WTC11 (cell line): ENCODE measurements around the gene PAM. TPM values are rescaled to one million over a fixed set of nuclear protein-coding genes. Genes with fewer than 3 reads are reported as not detected.
"Not testable (repeated sequence)": the region's sequence is repeated elsewhere in the genome, so short reads cannot be mapped to it uniquely, and the experiment has no call there.

Experiments
- ATAC-seq: fragments of 200-7000 bp; cut with Tn5 transposase; 2 replicates; pipeline ENCODE4 v1.10.0; 2021; ENCODE audit warnings: mild to moderate bottlenecking, moderate library complexity
- CTCF ChIA-PET: fragments of 300-600 bp; sonication (Branson Sonifier 250); formaldehyde crosslinking; loops from one replicate; lab custom pipeline; 2021; ENCODE audit warnings: antibody characterized with exemption; lab: Charles Lee
- POLR2A ChIA-PET: fragments of 350-600 bp; sonication (Branson Sonifier 250); formaldehyde crosslinking; loops from one replicate; lab custom pipeline; 2021; ENCODE audit warnings: antibody characterized with exemption; lab: Charles Lee
- DNase-seq: peaks from one replicate; pipeline ENCODE4 v3.0.0; 2021; ENCODE audit warnings: low spot score
- H3K27ac Mint-ChIP-seq: 2 replicates; pipeline ENCODE4 v1.8.0; 2021; ENCODE audit warnings: mixed read lengths
- H3K27me3 Mint-ChIP-seq: 2 replicates; pipeline ENCODE4 v1.8.0; 2021; ENCODE audit warnings: low read depth, mild to moderate bottlenecking, moderate library complexity, mixed read lengths
- H3K36me3 Mint-ChIP-seq: 2 replicates; pipeline ENCODE4 v1.8.0; 2021; ENCODE audit warnings: mixed read lengths
- H3K4me1 Mint-ChIP-seq: 2 replicates; pipeline ENCODE4 v1.8.0; 2022; ENCODE audit warnings: mixed read lengths
- H3K4me3 Mint-ChIP-seq: 2 replicates; pipeline ENCODE4 v1.8.0; 2021; ENCODE audit warnings: mild to moderate bottlenecking, moderate library complexity, mixed read lengths
- H3K9me3 Mint-ChIP-seq: 2 replicates; pipeline ENCODE4 v1.8.0; 2021; ENCODE audit warnings: mixed read lengths
- CREB1 ChIP-seq: sonication (generic); formaldehyde crosslinking; IDR thresholded peaks from 2 replicates; pipeline ENCODE4 v1.8.0; 2023; ENCODE audit warnings: mild to moderate bottlenecking, missing genetic modification reagents
- ELF4 ChIP-seq: sonication (generic); formaldehyde crosslinking; IDR thresholded peaks from 2 replicates; pipeline ENCODE4 v1.8.1; 2022; ENCODE audit warnings: low read depth, mild to moderate bottlenecking, moderate library complexity, missing genetic modification reagents
- IRF2 ChIP-seq: sonication (generic); formaldehyde crosslinking; IDR thresholded peaks from 2 replicates; pipeline ENCODE4 v1.8.0; 2022; ENCODE audit warnings: low read depth, missing genetic modification reagents, borderline replicate concordance
- MXD4 ChIP-seq: fragments of 250-450 bp; sonication (Bioruptor Pico); IDR thresholded peaks from 2 replicates; pipeline ENCODE4 v1.8.0; 2021; ENCODE audit warnings: mild to moderate bottlenecking, moderate library complexity, borderline replicate concordance
- RELA ChIP-seq: sonication (generic); formaldehyde crosslinking; IDR thresholded peaks from 2 replicates; pipeline ENCODE4 v1.8.1; 2022; ENCODE audit warnings: missing genetic modification reagents, mild to moderate bottlenecking, borderline replicate concordance
- RORB ChIP-seq: fragments of 250-450 bp; sonication (Bioruptor Pico); IDR thresholded peaks from 2 replicates; pipeline ENCODE4 v1.9.0; 2021; ENCODE audit warnings: mild to moderate bottlenecking
- SMAD3 ChIP-seq: sonication (generic); formaldehyde crosslinking; IDR thresholded peaks from 2 replicates; pipeline ENCODE4 v1.8.0; 2022; ENCODE audit warnings: missing genetic modification reagents, mild to moderate bottlenecking, borderline replicate concordance
- TCF7 ChIP-seq: sonication (generic); formaldehyde crosslinking; IDR thresholded peaks from 2 replicates; pipeline ENCODE4 v1.8.0; 2022; ENCODE audit warnings: mild to moderate bottlenecking, low read depth, missing genetic modification reagents, moderate library complexity
- TEAD4 ChIP-seq: sonication (generic); formaldehyde crosslinking; IDR thresholded peaks from 2 replicates; pipeline ENCODE4 v1.8.0; 2022; ENCODE audit warnings: mild to moderate bottlenecking, missing genetic modification reagents
- ZBTB21 ChIP-seq: sonication (generic); formaldehyde crosslinking; IDR thresholded peaks from 2 replicates; pipeline ENCODE4 v1.8.1; 2023; ENCODE audit warnings: mild to moderate bottlenecking, missing genetic modification reagents, borderline replicate concordance
- ZNF121 ChIP-seq: sonication (generic); formaldehyde crosslinking; IDR thresholded peaks from 2 replicates; pipeline ENCODE4 v1.8.0; 2023; ENCODE audit warnings: missing genetic modification reagents
- ZNF138 ChIP-seq: sonication (generic); formaldehyde crosslinking; conservative IDR thresholded peaks from 2 replicates; pipeline ENCODE4 v1.8.1; 2022; ENCODE audit warnings: mild to moderate bottlenecking, moderate library complexity, missing genetic modification reagents
- ZNF423 ChIP-seq: fragments of 250-450 bp; sonication (Bioruptor Pico); IDR thresholded peaks from 2 replicates; pipeline ENCODE4 v2.1.2; 2022; ENCODE audit warnings: mild to moderate bottlenecking, moderate library complexity
- total RNA-seq: library from RNA; stranded (reverse); gene quantifications from 3 replicates; pipeline ENCODE4 v1.2.3, GENCODE V29; 2021
- TF ChIP-seq, protein P1 (sequence below): sonication (generic); formaldehyde crosslinking; IDR thresholded peaks from 2 replicates; pipeline ENCODE4 v1.8.0; 2023; ENCODE audit warnings: missing genetic modification reagents, mild to moderate bottlenecking, borderline replicate concordance
- TF ChIP-seq, protein P2 (sequence below): sonication (generic); formaldehyde crosslinking; IDR thresholded peaks from 2 replicates; pipeline ENCODE4 v1.8.1; 2022; ENCODE audit warnings: mild to moderate bottlenecking, moderate library complexity, missing genetic modification reagents
- TF ChIP-seq, protein P3 (sequence below): sonication (generic); formaldehyde crosslinking; IDR thresholded peaks from 2 replicates; pipeline ENCODE4 v1.8.0; 2022; ENCODE audit warnings: mild to moderate bottlenecking, missing genetic modification reagents
- TF ChIP-seq, protein P4 (sequence below): sonication (generic); formaldehyde crosslinking; IDR thresholded peaks from 2 replicates; pipeline ENCODE4 v1.8.0; 2022; ENCODE audit warnings: mild to moderate bottlenecking, missing genetic modification reagents
- TF ChIP-seq, protein P5 (sequence below): fragments of 250-450 bp; sonication (Bioruptor Pico); IDR thresholded peaks from 2 replicates; pipeline ENCODE4 v1.9.0; 2021; ENCODE audit warnings: mild to moderate bottlenecking

The PAM gene
- total RNA-seq, 1 experiment from 2014 or later: 52.3 TPM

DNA sequence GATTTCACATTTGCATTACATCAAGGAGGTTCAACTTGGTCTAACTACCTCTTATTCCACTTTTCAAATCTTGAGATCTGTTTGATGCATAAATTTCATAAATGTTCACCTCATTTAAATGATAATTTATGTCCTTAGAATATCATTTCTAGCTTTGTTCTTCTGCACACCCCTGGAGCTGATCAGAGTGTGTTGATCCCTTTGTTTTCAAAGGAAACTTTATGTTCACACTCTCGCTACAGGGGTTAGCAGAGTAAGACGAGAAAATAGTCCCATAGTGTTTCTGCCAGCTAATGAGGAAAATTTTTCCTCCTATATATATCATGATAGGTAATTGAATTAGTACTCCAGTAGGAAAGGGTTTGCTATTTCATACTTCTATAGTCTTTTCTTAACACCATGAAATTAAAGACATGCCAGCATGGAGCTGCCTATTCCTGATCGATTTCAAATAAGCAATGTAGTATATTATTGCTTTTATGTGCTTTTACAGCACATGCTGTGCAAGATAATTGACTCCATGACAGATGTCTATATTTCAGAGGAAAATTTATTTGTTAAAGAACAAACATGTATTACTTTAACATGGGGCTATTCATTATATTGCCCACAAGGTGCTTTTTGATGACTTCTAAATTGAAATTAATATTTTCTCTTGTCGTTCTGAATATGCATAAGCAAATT, 4.8 kb upstream of the PAM start (continued):
- TF ChIP-seq, protein P1, sequence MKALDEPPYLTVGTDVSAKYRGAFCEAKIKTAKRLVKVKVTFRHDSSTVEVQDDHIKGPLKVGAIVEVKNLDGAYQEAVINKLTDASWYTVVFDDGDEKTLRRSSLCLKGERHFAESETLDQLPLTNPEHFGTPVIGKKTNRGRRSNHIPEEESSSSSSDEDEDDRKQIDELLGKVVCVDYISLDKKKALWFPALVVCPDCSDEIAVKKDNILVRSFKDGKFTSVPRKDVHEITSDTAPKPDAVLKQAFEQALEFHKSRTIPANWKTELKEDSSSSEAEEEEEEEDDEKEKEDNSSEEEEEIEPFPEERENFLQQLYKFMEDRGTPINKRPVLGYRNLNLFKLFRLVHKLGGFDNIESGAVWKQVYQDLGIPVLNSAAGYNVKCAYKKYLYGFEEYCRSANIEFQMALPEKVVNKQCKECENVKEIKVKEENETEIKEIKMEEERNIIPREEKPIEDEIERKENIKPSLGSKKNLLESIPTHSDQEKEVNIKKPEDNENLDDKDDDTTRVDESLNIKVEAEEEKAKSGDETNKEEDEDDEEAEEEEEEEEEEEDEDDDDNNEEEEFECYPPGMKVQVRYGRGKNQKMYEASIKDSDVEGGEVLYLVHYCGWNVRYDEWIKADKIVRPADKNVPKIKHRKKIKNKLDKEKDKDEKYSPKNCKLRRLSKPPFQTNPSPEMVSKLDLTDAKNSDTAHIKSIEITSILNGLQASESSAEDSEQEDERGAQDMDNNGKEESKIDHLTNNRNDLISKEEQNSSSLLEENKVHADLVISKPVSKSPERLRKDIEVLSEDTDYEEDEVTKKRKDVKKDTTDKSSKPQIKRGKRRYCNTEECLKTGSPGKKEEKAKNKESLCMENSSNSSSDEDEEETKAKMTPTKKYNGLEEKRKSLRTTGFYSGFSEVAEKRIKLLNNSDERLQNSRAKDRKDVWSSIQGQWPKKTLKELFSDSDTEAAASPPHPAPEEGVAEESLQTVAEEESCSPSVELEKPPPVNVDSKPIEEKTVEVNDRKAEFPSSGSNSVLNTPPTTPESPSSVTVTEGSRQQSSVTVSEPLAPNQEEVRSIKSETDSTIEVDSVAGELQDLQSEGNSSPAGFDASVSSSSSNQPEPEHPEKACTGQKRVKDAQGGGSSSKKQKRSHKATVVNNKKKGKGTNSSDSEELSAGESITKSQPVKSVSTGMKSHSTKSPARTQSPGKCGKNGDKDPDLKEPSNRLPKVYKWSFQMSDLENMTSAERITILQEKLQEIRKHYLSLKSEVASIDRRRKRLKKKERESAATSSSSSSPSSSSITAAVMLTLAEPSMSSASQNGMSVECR: no peak
- no peak for TF ChIP-seq TCF7 (CRISPR knock-in tag)

DNA sequence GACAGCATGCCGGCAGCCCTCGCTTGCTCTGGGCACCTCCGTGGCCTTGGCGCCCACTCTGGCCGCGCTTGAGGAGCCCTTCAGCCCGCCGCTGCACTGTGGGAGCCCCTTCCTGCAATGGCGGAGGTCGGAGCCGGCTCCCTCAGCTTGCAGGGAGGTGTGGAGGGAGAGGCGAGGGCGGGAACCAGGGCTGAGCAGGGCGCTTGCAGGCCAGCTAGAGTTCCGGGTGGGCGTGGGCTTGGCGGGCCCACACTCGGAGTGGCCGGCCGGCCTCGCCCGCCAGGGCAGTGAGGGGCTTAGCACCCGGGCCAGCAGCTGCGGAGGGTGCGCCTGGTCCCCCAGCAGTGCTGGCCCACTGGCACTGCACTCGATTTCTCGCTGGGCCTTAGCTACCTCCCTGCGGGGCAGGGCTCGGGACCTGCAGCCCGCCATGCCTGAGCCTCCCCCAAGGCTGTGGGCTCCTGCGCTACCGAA, 3.2 kb upstream of the PAM start:
- DNase-seq, H3K9me3 Mint-ChIP-seq, ATAC-seq, H3K27ac Mint-ChIP-seq, H3K4me3 Mint-ChIP-seq, POLR2A ChIA-PET, H3K36me3 Mint-ChIP-seq: not testable (repeated sequence)
- Mint-ChIP-seq H3K4me1 (peaks cover 60% of the 10 kb centered on the region), H3K27me3 (peaks cover 44% of the 10 kb centered on the region)
- CTCF ChIA-PET: interaction anchor here (3.3 kb wide), 1 partner anchor 70 kb away, joined by 9 read pairs; no protein-coding TSS in a partner anchor

DNA sequence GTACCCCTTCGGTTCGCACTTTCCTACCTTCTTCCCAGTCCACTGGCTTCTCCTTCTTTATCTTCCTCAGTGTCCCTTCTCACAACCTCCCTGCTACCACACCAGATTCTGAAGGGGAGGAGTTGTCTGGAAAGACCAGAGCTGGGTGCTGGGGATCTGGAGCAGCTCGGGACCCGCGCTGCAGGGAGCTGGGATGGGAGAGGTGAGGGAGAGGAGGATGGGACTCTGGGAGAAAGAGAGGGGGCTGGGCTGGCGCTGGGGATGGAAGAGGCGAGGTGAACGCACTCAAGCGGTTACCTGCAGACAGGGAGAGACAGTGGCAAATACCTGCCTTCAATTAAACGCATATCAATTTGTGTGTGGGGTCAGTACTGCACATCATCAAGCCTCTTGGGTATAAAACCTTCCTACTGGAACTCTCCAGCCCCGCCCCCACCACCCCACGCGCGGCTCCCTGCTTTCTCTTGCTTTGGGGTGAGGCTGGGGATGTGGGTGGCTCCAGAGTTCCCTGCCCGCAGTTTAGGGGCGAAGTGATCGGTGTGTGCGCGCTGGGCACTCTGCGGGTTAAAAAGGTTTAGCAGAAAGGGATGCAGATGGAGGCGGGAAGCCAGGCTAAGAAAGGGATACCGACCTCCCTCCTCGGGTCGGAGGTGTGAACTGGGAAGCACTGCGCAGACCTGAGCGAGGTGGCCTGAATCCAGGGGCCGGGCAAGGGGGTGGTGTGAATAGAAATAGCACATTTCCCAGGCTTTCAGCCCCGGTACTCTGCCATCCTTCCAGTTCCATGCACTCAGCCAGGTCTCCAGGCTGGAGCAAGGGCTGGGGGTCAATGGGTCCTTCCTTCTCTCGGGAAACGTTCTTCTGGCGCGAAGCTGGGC, 977 bp upstream of the PAM start:
- Mint-ChIP-seq H3K27ac (peak overlapping the region; percentile 45), H3K4me1 (peaks cover 49% of the 10 kb centered on the region), H3K4me3 (peak overlapping the region; percentile 85), H3K27me3 (peaks cover 44% of the 10 kb centered on the region), H3K9me3 (0 out of 2 replicates have a peak, but pooled peaks cover 3% of the 10 kb centered on the region), H3K36me3 (no peaks in the 10 kb centered on the region; the same call in 1 of the 2 replicates)
- peak; percentile 50 for DNase-seq
- ATAC-seq: peak; percentile 20
- ChIA-PET POLR2A (interaction anchor here (0.9 kb wide), 1 partner anchor 366 kb away, joined by 3 read pairs; the partner anchor contains the start of genes GIN1 and PPIP5K2), CTCF (interaction anchor here (1.1 to 3.3 kb wide), 2 partner anchors 26 to 73 kb away, joined by 3 to 9 read pairs; no protein-coding TSS in a partner anchor)
- TF ChIP-seq ELF4 (CRISPR knock-in tag): no peak
- 0 out of 2 replicates have a peak, but pooled peaks have one; percentile 3 for TF ChIP-seq ZNF138 (CRISPR knock-in tag)
- TF ChIP-seq, protein P2, sequence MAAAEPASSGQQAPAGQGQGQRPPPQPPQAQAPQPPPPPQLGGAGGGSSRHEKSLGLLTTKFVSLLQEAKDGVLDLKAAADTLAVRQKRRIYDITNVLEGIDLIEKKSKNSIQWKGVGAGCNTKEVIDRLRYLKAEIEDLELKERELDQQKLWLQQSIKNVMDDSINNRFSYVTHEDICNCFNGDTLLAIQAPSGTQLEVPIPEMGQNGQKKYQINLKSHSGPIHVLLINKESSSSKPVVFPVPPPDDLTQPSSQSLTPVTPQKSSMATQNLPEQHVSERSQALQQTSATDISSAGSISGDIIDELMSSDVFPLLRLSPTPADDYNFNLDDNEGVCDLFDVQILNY: 0 out of 2 replicates have a peak, but pooled peaks have one; percentile 13
- no peak for TF ChIP-seq MXD4
- TF ChIP-seq, protein P3, sequence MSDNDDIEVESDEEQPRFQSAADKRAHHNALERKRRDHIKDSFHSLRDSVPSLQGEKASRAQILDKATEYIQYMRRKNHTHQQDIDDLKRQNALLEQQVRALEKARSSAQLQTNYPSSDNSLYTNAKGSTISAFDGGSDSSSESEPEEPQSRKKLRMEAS (CRISPR knock-in tag): peak; percentile 18; the same call in 1 of the 2 replicates

DNA sequence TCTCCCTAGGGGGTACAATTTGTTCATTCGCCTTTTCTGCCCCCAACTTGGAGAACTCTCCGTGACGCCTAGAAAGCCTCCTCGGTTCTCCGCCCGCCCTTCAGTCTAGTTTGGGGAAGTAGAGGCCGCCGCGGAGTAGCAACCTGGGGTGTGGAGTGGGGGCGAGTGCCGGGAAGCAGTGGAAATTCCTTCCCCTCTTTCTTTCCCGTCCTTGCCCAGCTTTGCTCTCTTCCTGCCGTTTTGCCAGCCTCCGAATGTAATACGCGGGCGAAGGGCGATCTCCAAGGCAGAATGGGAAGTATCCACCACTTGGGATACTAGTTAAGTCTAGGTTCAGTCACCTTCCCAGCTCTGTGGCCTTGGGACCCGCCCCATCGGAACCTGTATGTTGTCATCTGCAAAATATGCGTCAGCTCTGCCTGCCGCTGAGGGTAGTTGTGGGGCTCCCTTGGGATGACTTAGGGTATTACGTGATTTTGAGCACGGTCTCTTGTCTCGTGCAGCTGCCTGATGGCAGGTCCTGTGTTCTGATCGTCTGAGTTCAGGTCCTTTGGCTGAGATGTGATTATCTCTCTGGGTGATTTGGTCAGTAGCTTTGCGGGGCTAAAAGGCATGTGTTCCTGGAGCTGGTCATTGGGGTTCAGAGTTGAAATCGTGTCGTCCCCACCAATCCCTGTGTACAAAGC, 724 bp downstream of the PAM start:
- H3K4me1 Mint-ChIP-seq: peaks cover 38% of the 10 kb centered on the region
- no peaks in the 10 kb centered on the region; the same call in 1 of the 2 replicates for H3K36me3 Mint-ChIP-seq
- DNase-seq (peak; percentile 58), ATAC-seq (peak; percentile 50)
- POLR2A ChIA-PET: interaction anchor here (0.5 to 1.2 kb wide), 5 partner anchors 9 to 364 kb away, joined by 3 to 4 read pairs (median 3); partner anchors contain the start of genes GIN1 and PPIP5K2
- H3K4me3 Mint-ChIP-seq: peak overlapping the region; percentile 93
- 0 out of 2 replicates have a peak, but pooled peaks cover 3% of the 10 kb centered on the region for H3K9me3 Mint-ChIP-seq
- H3K27ac Mint-ChIP-seq: peak overlapping the region; percentile 73
- CTCF ChIA-PET: interaction anchor here (0.6 to 2.3 kb wide), 4 partner anchors 8 to 81 kb away, joined by 3 to 9 read pairs (median 5); no protein-coding TSS in a partner anchor
- H3K27me3 Mint-ChIP-seq: peaks cover 35% of the 10 kb centered on the region
- TF ChIP-seq, protein P4, sequence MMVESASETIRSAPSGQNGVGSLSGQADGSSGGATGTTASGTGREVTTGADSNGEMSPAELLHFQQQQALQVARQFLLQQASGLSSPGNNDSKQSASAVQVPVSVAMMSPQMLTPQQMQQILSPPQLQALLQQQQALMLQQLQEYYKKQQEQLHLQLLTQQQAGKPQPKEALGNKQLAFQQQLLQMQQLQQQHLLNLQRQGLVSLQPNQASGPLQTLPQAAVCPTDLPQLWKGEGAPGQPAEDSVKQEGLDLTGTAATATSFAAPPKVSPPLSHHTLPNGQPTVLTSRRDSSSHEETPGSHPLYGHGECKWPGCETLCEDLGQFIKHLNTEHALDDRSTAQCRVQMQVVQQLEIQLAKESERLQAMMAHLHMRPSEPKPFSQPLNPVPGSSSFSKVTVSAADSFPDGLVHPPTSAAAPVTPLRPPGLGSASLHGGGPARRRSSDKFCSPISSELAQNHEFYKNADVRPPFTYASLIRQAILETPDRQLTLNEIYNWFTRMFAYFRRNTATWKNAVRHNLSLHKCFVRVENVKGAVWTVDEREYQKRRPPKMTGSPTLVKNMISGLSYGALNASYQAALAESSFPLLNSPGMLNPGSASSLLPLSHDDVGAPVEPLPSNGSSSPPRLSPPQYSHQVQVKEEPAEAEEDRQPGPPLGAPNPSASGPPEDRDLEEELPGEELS (CRISPR knock-in tag): no peak
- TF ChIP-seq RELA (CRISPR knock-in tag) (no peak), CREB1 (CRISPR knock-in tag) (no peak), SMAD3 (CRISPR knock-in tag) (no peak), ZBTB21 (CRISPR knock-in tag) (no peak), TEAD4 (CRISPR knock-in tag) (no peak), IRF2 (CRISPR knock-in tag) (no peak), RORB (CRISPR knock-in tag) (no peak), ZNF121 (CRISPR knock-in tag) (no peak), ZNF423 (CRISPR knock-in tag) (no peak)
- TF ChIP-seq, protein P5, sequence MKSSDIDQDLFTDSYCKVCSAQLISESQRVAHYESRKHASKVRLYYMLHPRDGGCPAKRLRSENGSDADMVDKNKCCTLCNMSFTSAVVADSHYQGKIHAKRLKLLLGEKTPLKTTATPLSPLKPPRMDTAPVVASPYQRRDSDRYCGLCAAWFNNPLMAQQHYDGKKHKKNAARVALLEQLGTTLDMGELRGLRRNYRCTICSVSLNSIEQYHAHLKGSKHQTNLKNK (CRISPR knock-in tag): no peak
